HCT116 (cell line): ENCODE data around the gene PTCD1. TPM values are rescaled to one million over a fixed set of nuclear protein-coding genes. Genes with fewer than 3 reads are reported as not detected.

Source experiments
- ATAC-seq: fragments of 200-7000 bp; cut with Tn5 transposase; 2 replicates; pipeline ENCODE4 v1.9.1; 2020; ENCODE audit warnings: mild to moderate bottlenecking, moderate library complexity
- BruUV-seq: library from RNA; stranded (reverse); fragments of 400-500 nt; replicated peaks from 2 replicates; lab custom pipeline; 2021; lab: Mats Ljungman, UMichigan
- CTCF ChIA-PET: fragments of 300-600 bp; sonication (Branson Sonifier 250); formaldehyde crosslinking; loops from one replicate; lab custom pipeline; 2021; ENCODE audit warnings: antibody characterized with exemption; lab: Charles Lee
- POLR2A ChIA-PET: fragments of 300-600, 350-600 bp; sonication (Branson Sonifier 250); formaldehyde crosslinking; loops from one replicate; lab custom pipeline; 2021; ENCODE audit warnings: antibody characterized with exemption; lab: Charles Lee
- RAD21 ChIA-PET, 2 experiments: fragments of 300-600 bp; sonication (Branson Sonifier 250); formaldehyde crosslinking; loops; one replicate each; lab custom pipeline; 2023; ENCODE audit warnings: low total read pairs in 2 of 2; ENCODE audit not compliant: uncharacterized antibody in 2 of 2, unreplicated experiment in 2 of 2, low non-redundant PET in 1 of 2; lab: Charles Lee
- DNase-seq: peaks from one replicate; pipeline ENCODE4 v3.0.0-alpha.2; 2010; ENCODE audit warnings: low read depth, low spot score
- H2AFZ ChIP-seq: fragments of 200-600 bp; shearing (Covaris generic), sonication (generic); 2 replicates; pipeline ENCODE4 v1.6.1; 2017; ENCODE audit warnings: low read depth, mixed run types, mixed read lengths, antibody characterized with exemption, low read length; ENCODE audit not compliant: poor library complexity, severe bottlenecking
- H3K27ac ChIP-seq: 2 replicates; pipeline ENCODE4 v1.5.1; 2012; ENCODE audit warnings: low read depth, low read length
- H3K27me3 ChIP-seq: fragments of 200-600 bp; sonication (generic); 2 replicates; pipeline ENCODE4 v1.6.1; 2016; ENCODE audit warnings: mixed run types, low read length, mixed read lengths; ENCODE audit not compliant: insufficient read depth
- H3K36me3 ChIP-seq, 2 experiments: fragments of 200-500 bp in 1 of 2; fragments of 200-600 bp in 1 of 2; sonication (Bioruptor generic) in 1 of 2; sonication (generic) in 1 of 2; 2 replicates each; pipeline versions ENCODE4 v1.5.1 to v1.6.1; 2014 to 2016; ENCODE audit warnings: low read length in 2 of 2, inconsistent platforms in 1 of 2, mixed read lengths in 1 of 2, mixed run types in 1 of 2; ENCODE audit not compliant: insufficient read depth in 2 of 2, control insufficient read depth in 1 of 2
- H3K4me1 ChIP-seq, 2 experiments: fragments of 200-600 bp in 1 of 2; sonication (generic) in 1 of 2; 2 replicates each; pipeline versions ENCODE4 v1.5.1 to v1.6.1; 2012 to 2017; ENCODE audit warnings: low read length in 2 of 2, inconsistent platforms in 1 of 2, mild to moderate bottlenecking in 1 of 2, mixed read lengths in 1 of 2, mixed run types in 1 of 2, moderate library complexity in 1 of 2; ENCODE audit not compliant: insufficient read depth in 2 of 2, control insufficient read depth in 1 of 2
- H3K4me2 ChIP-seq: fragments of 200-600 bp; sonication (generic); 2 replicates; pipeline ENCODE4 v1.6.1; 2017; ENCODE audit warnings: mixed run types, low read length, mixed read lengths
- H3K4me3 ChIP-seq, 2 experiments: fragments of 200-600 bp in 1 of 2; sonication (generic) in 1 of 2; replicated peaks in 1 of 2; 2 replicates each; pipeline ENCODE4 v1.5.1; 2011 to 2016; ENCODE audit warnings: low read length in 2 of 2, control low read depth in 1 of 2, low read depth in 1 of 2, mild to moderate bottlenecking in 1 of 2, mixed read lengths in 1 of 2, mixed run types in 1 of 2
- H3K79me2 ChIP-seq: fragments of 200-600 bp; sonication (generic); 2 replicates; pipeline ENCODE4 v1.6.1; 2017; ENCODE audit warnings: mild to moderate bottlenecking, mixed run types, low read length, moderate library complexity, mixed read lengths; ENCODE audit not compliant: insufficient read depth
- H3K9ac ChIP-seq: fragments of 200-600 bp; sonication (generic); 2 replicates; pipeline ENCODE4 v1.6.1; 2016; ENCODE audit warnings: low read length, mixed read lengths
- H3K9me2 ChIP-seq: fragments of 200-600 bp; sonication (generic), shearing (Covaris generic); 2 replicates; pipeline ENCODE4 v1.6.1; 2017; ENCODE audit warnings: mixed run types, mild to moderate bottlenecking, moderate library complexity; ENCODE audit not compliant: insufficient read depth
- H3K9me3 ChIP-seq, 2 experiments: fragments of 200-500 bp in 1 of 2; fragments of 200-600 bp in 1 of 2; sonication (Bioruptor generic) in 1 of 2; sonication (generic) in 1 of 2; 2 replicates each; pipeline ENCODE4 v1.6.1; 2014 to 2017; ENCODE audit warnings: low read length in 2 of 2, mixed read lengths in 2 of 2, inconsistent platforms in 1 of 2, low read depth in 1 of 2, mild to moderate bottlenecking in 1 of 2, mixed run types in 1 of 2, moderate library complexity in 1 of 2; ENCODE audit not compliant: control insufficient read depth in 1 of 2, insufficient read depth in 1 of 2
- H4K20me1 ChIP-seq: fragments of 200-600 bp; sonication (generic), shearing (Covaris generic); 2 replicates; pipeline ENCODE4 v1.6.1; 2017; ENCODE audit warnings: mixed run types, mild to moderate bottlenecking, moderate library complexity; ENCODE audit not compliant: insufficient read depth
- CTCF ChIP-seq, 3 experiments: fragments of 200-600 bp in 1 of 3; sonication (generic) in 1 of 3; IDR thresholded peaks in 2 of 3; conservative IDR thresholded peaks in 1 of 3; 2 replicates each; pipeline ENCODE4 v1.5.1; 2012 to 2017; ENCODE audit warnings: low read depth in 2 of 3, low read length in 2 of 3, antibody characterized with exemption in 1 of 3, borderline replicate concordance in 1 of 3, control low read depth in 1 of 3, mild to moderate bottlenecking in 1 of 3, mixed read lengths in 1 of 3, mixed run types in 1 of 3, moderate library complexity in 1 of 3; ENCODE audit not compliant: insufficient read depth in 1 of 3
- EZH2phosphoT487 ChIP-seq: fragments of 200-600 bp; IDR thresholded peaks from 2 replicates; pipeline ENCODE4 v1.6.1; 2018; ENCODE audit warnings: antibody characterized with exemption, borderline replicate concordance
- POLR2A ChIP-seq: IDR thresholded peaks from 2 replicates; pipeline ENCODE4 v1.7.0; 2011; ENCODE audit warnings: borderline replicate concordance; ENCODE audit not compliant: insufficient read depth, insufficient read length; ENCODE audit errors: extremely low read depth
- YY1 ChIP-seq: IDR thresholded peaks from 2 replicates; pipeline ENCODE4 v1.6.1; 2011; ENCODE audit warnings: low read length, low read depth, moderate library complexity, mild to moderate bottlenecking; ENCODE audit not compliant: insufficient replicate concordance; ENCODE audit errors: extremely low read depth
- intact Hi-C: fragments of 100-400 bp; cut with micrococcal nuclease; formaldehyde crosslinking; loops from 2 replicates; pipeline ENCODE4 v1.10.0; 2022
- total RNA-seq: library from RNA; stranded (reverse); gene quantifications from one replicate; pipeline ENCODE4 v1.2.1, GENCODE V29; 2021; ENCODE audit not compliant: unreplicated experiment

Gene PTCD1
- total RNA-seq, 1 experiment from 2014 or later: 9.2 TPM

- Histone ChIP-seq H3K4me3 (no peak overlapping the region), H3K9me2 (no peaks in the 10 kb centered on the region), H3K9ac (no peak overlapping the region), H3K79me2 (peaks cover 12% of the 10 kb centered on the region), H2AFZ (no peak overlapping the region), H3K36me3 (peaks cover 45 to 50% of the 10 kb centered on the region in 2 experiments; a peak in 3 of 4 replicates), H3K27me3 (no peaks in the 10 kb centered on the region), H3K4me1 (no peaks in the 10 kb centered on the region), H3K4me2 (no peak overlapping the region), H4K20me1 (no peaks in the 10 kb centered on the region), H3K27ac (no peak overlapping the region), H3K9me3 (no peaks in the 10 kb centered on the region)
- DNase-seq (no peak), ATAC-seq (no peak)
- CTCF ChIA-PET: no interaction called here
- BruUV-seq: no TSS peak
- intact Hi-C loops: no loop called here
- POLR2A ChIA-PET: no interaction called here
- RAD21 ChIA-PET: no interaction called here
- no peak for TF ChIP-seq YY1
- TF ChIP-seq EZH2phosphoT487: no peak
These were observed 10.3 kb upstream of the PTCD1 start for GRCh38 chr7:99448855-99449254.

- Histone ChIP-seq H3K4me3 (no peak overlapping the region), H3K79me2 (peaks cover 21% of the 10 kb centered on the region), H3K9ac (no peak overlapping the region), H3K36me3 (peaks cover 48 to 49% of the 10 kb centered on the region in 2 experiments; a peak in 3 of 4 replicates), H3K27me3 (no peaks in the 10 kb centered on the region), H4K20me1 (no peaks in the 10 kb centered on the region), H3K27ac (no peak overlapping the region)
- ChIA-PET POLR2A (no interaction called here), CTCF (no interaction called here), RAD21 (no interaction called here)
- intact Hi-C loops: no loop called here
- no peak for DNase-seq
- TF ChIP-seq CTCF (IDR thresholded peaks at IDR 0.05 in 2 of 3, conservative IDR thresholded peaks at IDR 0.05 in 1 of 3; ENCODE audit: borderline replicate concordance in 1 of 3, insufficient read depth in 1 of 3, low read depth in 2 of 3, low read length in 2 of 3): 0 out of 6 replicates have a peak, but pooled peaks of 1 of the 3 experiments have one; percentile 12
- TF ChIP-seq POLR2A: no peak
- TF ChIP-seq, all 23 proteins: peak for 1
- ATAC-seq: 0 out of 2 replicates have a peak, but pooled peaks have one; percentile 28
- no TSS peak for BruUV-seq
- H3K4me2 ChIP-seq: no peak overlapping the region
- no peaks in the 10 kb centered on the region for H3K4me1 ChIP-seq
- no peaks in the 10 kb centered on the region for H3K9me2 ChIP-seq
- H3K9me3 ChIP-seq: no peaks in the 10 kb centered on the region
- H2AFZ ChIP-seq: no peak overlapping the region
These were observed 9.3 kb upstream of the PTCD1 start for GRCh38 chr7:99447943-99448342.
